GM23248 (cell line): ENCODE measurements around the gene RFPL1.
"Not testable (repeated sequence)": the region's sequence is repeated elsewhere in the genome, so short reads cannot be mapped to it uniquely, and the experiment has no call there.

Experiments
- EZH2 ChIP-seq: fragments of 200-600 bp; sonication (generic); IDR thresholded peaks from 2 replicates; pipeline ENCODE4 v1.6.1; 2018; ENCODE audit warnings: antibody characterized with exemption, mild to moderate bottlenecking; ENCODE audit not compliant: insufficient read depth, poor library complexity, severe bottlenecking
- EZH2phosphoT487 ChIP-seq: fragments of 200-600 bp; sonication (generic); IDR thresholded peaks from 2 replicates; pipeline ENCODE4 v1.6.1; 2018; ENCODE audit warnings: antibody characterized with exemption, moderate library complexity, mild to moderate bottlenecking, low read depth; ENCODE audit not compliant: insufficient read depth

DNA sequence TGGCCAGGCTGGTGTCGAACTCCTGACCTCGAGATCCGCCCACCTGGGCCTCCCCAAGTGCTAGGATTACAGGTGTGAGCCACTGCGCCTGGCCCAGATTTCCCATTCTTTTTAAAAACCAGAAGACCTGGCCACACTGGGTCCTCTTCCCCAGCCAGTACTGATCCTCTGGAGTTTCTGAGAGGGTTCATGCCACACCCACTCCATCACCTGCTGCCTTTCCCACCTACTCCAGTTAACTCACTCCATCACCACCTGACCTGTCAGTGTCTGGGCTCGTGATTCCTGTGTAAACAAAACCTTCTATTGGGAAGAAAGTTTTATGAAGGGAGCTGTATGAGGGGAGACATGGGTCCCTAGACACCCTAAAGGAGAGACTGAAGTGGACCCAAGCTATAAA is 19.7 kb upstream of the RFPL1 start:
- not testable (repeated sequence) for TF ChIP-seq EZH2, EZH2phosphoT487
